HepG2 (cell line): ENCODE data around the gene UBE2G2. TPM values are rescaled to one million over a fixed set of nuclear protein-coding genes. Genes with fewer than 3 reads are reported as not detected.

Experiments
- AGO1 ChIP-seq: fragments of 200-400 bp; formaldehyde crosslinking; IDR thresholded peaks from 2 replicates; pipeline ENCODE4 v1.6.1; 2017; ENCODE audit warnings: mild to moderate bottlenecking, low read depth, low read length, moderate library complexity; ENCODE audit not compliant: poor library complexity, severe bottlenecking
- CBX5 ChIP-seq: sonication (generic); formaldehyde crosslinking; IDR thresholded peaks from 2 replicates; pipeline ENCODE4 v1.4.0; 2020; ENCODE audit warnings: missing genetic modification reagents, borderline replicate concordance
- ESRRA ChIP-seq: sonication (generic); formaldehyde crosslinking; IDR thresholded peaks from 2 replicates; pipeline ENCODE4 v1.5.1; 2020; ENCODE audit warnings: mild to moderate bottlenecking, low read depth, missing genetic modification reagents
- GTF2F1 ChIP-seq: fragments of 150-350 bp; IDR thresholded peaks from 2 replicates; pipeline ENCODE4 v1.6.1; 2014; ENCODE audit warnings: low read length
- KLF16 ChIP-seq, 2 experiments: sonication (generic) in 1 of 2; formaldehyde crosslinking in 1 of 2; IDR thresholded peaks; 2 replicates each; pipeline versions ENCODE4 v1.6.1 to v1.8.0; 2016 to 2023; ENCODE audit warnings: missing genetic modification reagents in 2 of 2, missing compliant biosample characterization in 1 of 2
- KMT2A ChIP-seq: sonication (generic); formaldehyde crosslinking; IDR thresholded peaks from 2 replicates; pipeline ENCODE4 v1.4.0; 2020; ENCODE audit warnings: missing genetic modification reagents
- NFIB ChIP-seq: sonication (generic); formaldehyde crosslinking; IDR thresholded peaks from 2 replicates; pipeline ENCODE4 v1.9.0; 2021; ENCODE audit warnings: missing genetic modification reagents, mild to moderate bottlenecking, borderline replicate concordance
- NFIC ChIP-seq: IDR thresholded peaks from 2 replicates; pipeline ENCODE4 v1.6.1; 2012; ENCODE audit warnings: mild to moderate bottlenecking, low read length, inconsistent platforms
- NFYB ChIP-seq: sonication (generic); formaldehyde crosslinking; IDR thresholded peaks from 2 replicates; pipeline ENCODE4 v1.4.0; 2020; ENCODE audit warnings: missing genetic modification reagents
- SIX1 ChIP-seq: sonication (generic); formaldehyde crosslinking; IDR thresholded peaks from 2 replicates; pipeline ENCODE4 v1.4.0; 2020; ENCODE audit warnings: missing genetic modification reagents, borderline replicate concordance
- ZNF552 ChIP-seq: sonication (generic); formaldehyde crosslinking; IDR thresholded peaks from 2 replicates; pipeline ENCODE4 v1.9.0; 2022; ENCODE audit warnings: missing genetic modification reagents, mild to moderate bottlenecking, borderline replicate concordance
- polyA plus RNA-seq, 8 experiments: library from polyadenylated mRNA; depleted of rRNA in 3 of 8; stranded (reverse) in 7 of 8; unstranded in 1 of 8; fragments of >200 nt; fragmentation: Illumina TruSeq in 4 of 8; extraction: Trizol in 4 of 8; gene quantifications; 2 replicates each; pipeline versions ENCODE4 v1.2.1 to v1.2.3, GENCODE V29; 2011 to 2016; ENCODE audit warnings: low read depth in 4 of 8, missing spikeins in 1 of 8, mixed read lengths in 1 of 8; ENCODE audit not compliant: insufficient read depth in 1 of 8
- total RNA-seq, 5 experiments: library from RNA; depleted of rRNA; stranded (reverse); fragments of >200 nt; fragmentation: Illumina TruSeq; extraction: Trizol; gene quantifications; 2 replicates each; pipeline ENCODE4 v1.2.3, GENCODE V29; 2016; ENCODE audit warnings: low read depth in 1 of 5
- TF ChIP-seq, protein P1 (sequence below): sonication (generic); formaldehyde crosslinking; IDR thresholded peaks from 2 replicates; pipeline ENCODE4 v1.4.0; 2020; ENCODE audit warnings: missing genetic modification reagents

Gene UBE2G2
- total and polyA plus RNA-seq, 2 of the 13 experiments (the other 11 are each of a cell fraction or from before 2014, with no cell fraction given): 55.4 to 92.0 TPM

DNA sequence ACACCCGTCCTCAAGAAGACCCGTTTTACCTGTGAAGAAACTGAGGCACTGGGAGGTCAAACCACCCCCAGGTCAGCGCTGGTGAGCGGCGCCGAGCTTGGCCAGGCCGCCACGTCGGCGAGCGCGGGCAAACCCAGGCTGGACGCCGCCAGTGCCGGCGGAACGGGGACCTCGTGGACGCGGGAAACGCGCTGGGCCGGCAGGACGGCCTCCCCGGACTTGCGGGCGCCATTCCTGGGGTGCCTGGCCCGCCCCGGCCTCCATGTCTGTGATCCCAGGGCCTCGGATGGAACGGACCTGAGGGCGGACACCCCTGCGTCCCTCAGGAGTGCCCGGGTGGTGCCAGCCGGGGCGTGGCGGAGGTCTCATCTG, 17.0 kb upstream of the UBE2G2 start (continued):
- TF ChIP-seq SIX1 (CRISPR knock-in tag) (no peak), GTF2F1 (no peak), ESRRA (CRISPR knock-in tag) (no peak), KMT2A (no peak), NFYB (CRISPR knock-in tag) (no peak), CBX5 (no peak), KLF16 (CRISPR knock-in tag; IDR thresholded peaks at IDR 0.05) (no peak), NFIC (no peak), ZNF552 (no peak), NFIB (CRISPR knock-in tag) (no peak), AGO1 (no peak)
- TF ChIP-seq, protein P1, sequence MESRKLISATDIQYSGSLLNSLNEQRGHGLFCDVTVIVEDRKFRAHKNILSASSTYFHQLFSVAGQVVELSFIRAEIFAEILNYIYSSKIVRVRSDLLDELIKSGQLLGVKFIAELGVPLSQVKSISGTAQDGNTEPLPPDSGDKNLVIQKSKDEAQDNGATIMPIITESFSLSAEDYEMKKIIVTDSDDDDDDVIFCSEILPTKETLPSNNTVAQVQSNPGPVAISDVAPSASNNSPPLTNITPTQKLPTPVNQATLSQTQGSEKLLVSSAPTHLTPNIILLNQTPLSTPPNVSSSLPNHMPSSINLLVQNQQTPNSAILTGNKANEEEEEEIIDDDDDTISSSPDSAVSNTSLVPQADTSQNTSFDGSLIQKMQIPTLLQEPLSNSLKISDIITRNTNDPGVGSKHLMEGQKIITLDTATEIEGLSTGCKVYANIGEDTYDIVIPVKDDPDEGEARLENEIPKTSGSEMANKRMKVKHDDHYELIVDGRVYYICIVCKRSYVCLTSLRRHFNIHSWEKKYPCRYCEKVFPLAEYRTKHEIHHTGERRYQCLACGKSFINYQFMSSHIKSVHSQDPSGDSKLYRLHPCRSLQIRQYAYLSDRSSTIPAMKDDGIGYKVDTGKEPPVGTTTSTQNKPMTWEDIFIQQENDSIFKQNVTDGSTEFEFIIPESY (CRISPR knock-in tag): peak; percentile 28; the same call in 1 of the 2 replicates
